B cell (primary cell): ENCODE data around the gene BDH2.
A peak's percentile ranks its signal among the peaks of the same experiment; 100 is the strongest.

Experiments used
- CTCF ChIP-seq: fragments of 200-600 bp; IDR thresholded peaks from one replicate; pipeline ENCODE4 v1.8.0; 2022; ENCODE audit warnings: antibody characterized with exemption, mild to moderate bottlenecking
- EZH2 ChIP-seq: IDR thresholded peaks from 2 replicates; pipeline ENCODE4 v1.6.1; 2012; ENCODE audit warnings: borderline replicate concordance, low read depth, mild to moderate bottlenecking, moderate library complexity, low read length; ENCODE audit not compliant: insufficient read depth, poor library complexity, severe bottlenecking

GRCh38 chr4:103046416-103047290 lies 53.0 kb downstream of the BDH2 start:
- TF ChIP-seq CTCF = peak; percentile 92
- TF ChIP-seq EZH2 = no peak
